GM19043 (cell line): ENCODE results near the gene NR6A1.

Experiments
- ATAC-seq: cut with Tn5 transposase; IDR thresholded peaks from one replicate; pipeline ENCODE4 v1.9.1; 2021; ENCODE audit warnings: low read depth; ENCODE audit not compliant: unreplicated experiment

The NR6A1 gene

GRCh38 chr9:124511891-124512805 lies 259.0 kb downstream of the NR6A1 start:
- ATAC-seq, result no peak

GRCh38 chr9:124511426-124511840 lies 259.7 kb downstream of the NR6A1 start:
- ATAC-seq, result no peak

GRCh38 chr9:124510650-124511425 lies 260.3 kb downstream of the NR6A1 start:
- no peak for ATAC-seq

GRCh38 chr9:124507880-124508423 lies 263.2 kb downstream of the NR6A1 start:
- ATAC-seq, result no peak

- no peak for ATAC-seq
Measured at GRCh38 chr9:124506931-124507879, 263.9 kb downstream of the NR6A1 start, which contains the start of gene NR5A1. Gene NR5A1 (minus strand): TSS chr9:124507399. CDS start chr9:124503395, 4,004 bp downstream.

- ATAC-seq, result no peak
Measured at GRCh38 chr9:124506433-124506832, 264.7 kb downstream of the NR6A1 start.

- ATAC-seq, result no peak
Measured at GRCh38 chr9:124505901-124506346, 265.2 kb downstream of the NR6A1 start.

- ATAC-seq, result no peak
Measured at GRCh38 chr9:124505006-124505900, 265.9 kb downstream of the NR6A1 start.

GRCh38 chr9:124504530-124505005 lies 266.5 kb downstream of the NR6A1 start:
- ATAC-seq, result no peak

- no peak for ATAC-seq
Measured at GRCh38 chr9:124503713-124504529, 267.2 kb downstream of the NR6A1 start.

GRCh38 chr9:124502711-124503702 lies 268.1 kb downstream of the NR6A1 start:
- no peak for ATAC-seq

GRCh38 chr9:124501771-124502320 lies 269.3 kb downstream of the NR6A1 start:
- no peak for ATAC-seq

GRCh38 chr9:124500796-124501611 lies 270.1 kb downstream of the NR6A1 start:
- ATAC-seq, result no peak

GRCh38 chr9:124500028-124500795 lies 270.9 kb downstream of the NR6A1 start:
- no peak for ATAC-seq

- ATAC-seq, result no peak
Measured at GRCh38 chr9:124499216-124499615, 271.9 kb downstream of the NR6A1 start.
